ENCODE measurements around the gene PPP3CB.

GRCh38 chr10:73465978-73466726, 29.7 kb downstream of the PPP3CB start:
- TF ChIP-seq CTCF (IDR thresholded peaks at IDR 0.05), result no peak
- TF ChIP-seq POLR2A (IDR thresholded peaks at IDR 0.05), result no peak

All from adrenal gland (tissue), 5 donors.